HG02938 (cell line): ENCODE data around the gene IER3.

ENCODE experiments used
- ATAC-seq: cut with Tn5 transposase; IDR thresholded peaks from one replicate; pipeline ENCODE4 v1.9.1; 2021; ENCODE audit warnings: mild to moderate bottlenecking, moderate library complexity; ENCODE audit not compliant: unreplicated experiment

IER3 gene, protein sequence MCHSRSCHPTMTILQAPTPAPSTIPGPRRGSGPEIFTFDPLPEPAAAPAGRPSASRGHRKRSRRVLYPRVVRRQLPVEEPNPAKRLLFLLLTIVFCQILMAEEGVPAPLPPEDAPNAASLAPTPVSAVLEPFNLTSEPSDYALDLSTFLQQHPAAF

DNA sequence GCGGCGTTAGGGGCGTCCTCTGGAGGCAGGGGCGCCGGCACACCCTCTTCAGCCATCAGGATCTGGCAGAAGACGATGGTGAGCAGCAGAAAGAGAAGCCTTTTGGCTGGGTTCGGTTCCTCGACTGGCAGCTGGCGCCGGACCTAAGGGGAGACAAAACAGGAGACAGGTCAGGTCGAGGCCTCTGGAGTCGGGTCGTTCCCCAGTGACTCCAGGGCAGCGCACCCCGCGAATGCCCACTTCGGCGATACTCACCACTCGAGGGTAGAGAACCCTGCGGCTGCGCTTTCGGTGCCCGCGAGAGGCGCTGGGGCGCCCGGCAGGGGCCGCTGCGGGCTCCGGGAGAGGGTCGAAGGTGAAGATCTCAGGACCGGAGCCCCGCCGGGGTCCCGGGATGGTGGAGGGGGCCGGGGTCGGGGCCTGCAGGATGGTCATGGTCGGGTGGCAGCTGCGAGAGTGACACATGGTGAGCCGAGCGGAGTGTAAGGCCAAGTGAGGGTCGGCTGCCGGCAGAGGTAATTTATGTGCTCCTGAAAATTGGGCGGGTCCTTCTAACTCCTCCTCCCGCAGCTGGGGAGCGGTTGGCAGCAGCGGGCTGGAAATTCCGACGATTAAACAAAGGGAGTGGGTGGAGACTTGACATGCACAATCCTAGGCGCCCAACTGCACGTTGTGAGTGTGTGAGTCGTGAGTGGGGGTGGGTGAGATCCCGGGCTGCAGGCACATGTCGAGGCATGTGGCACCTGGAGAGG lies at the start of gene IER3:
TSS of gene IER3 (minus strand) at position 494 of the 752 bp plus-strand sequence. CDS start at position 465, 29 bp downstream.
- ATAC-seq, result no peak

DNA sequence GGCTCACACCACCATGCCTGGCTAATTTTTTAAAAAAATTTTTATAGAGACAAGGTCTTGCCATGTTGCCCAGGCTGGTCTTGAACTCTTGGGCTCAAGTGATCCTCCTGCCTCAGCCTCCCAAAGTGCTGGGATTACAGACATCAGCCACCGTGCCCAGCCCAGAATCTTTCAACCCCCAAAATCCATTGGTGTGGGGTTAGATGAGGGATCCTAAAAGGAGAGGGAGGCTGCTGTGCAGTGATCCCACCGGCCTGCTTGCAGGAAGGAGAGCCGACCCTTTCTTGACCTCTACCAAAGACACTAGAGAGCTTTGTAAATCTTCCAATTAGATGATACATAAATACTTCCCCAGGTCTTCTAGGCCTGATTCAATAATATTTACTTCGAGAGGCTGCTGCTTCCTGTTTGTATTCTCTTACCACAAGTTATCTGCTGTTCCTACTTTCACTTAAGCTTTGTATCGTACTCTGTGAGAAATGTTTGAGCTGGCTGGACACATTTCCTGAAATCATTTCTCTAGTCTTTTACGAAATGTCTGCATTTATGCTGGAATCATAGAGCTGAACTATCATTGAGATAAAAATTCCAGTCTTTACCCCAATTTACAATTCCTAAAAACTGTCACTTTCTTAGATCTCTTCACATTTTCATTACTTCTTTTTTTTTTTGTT lies 49.3 kb upstream of the IER3 start:
- ATAC-seq, result no peak

DNA sequence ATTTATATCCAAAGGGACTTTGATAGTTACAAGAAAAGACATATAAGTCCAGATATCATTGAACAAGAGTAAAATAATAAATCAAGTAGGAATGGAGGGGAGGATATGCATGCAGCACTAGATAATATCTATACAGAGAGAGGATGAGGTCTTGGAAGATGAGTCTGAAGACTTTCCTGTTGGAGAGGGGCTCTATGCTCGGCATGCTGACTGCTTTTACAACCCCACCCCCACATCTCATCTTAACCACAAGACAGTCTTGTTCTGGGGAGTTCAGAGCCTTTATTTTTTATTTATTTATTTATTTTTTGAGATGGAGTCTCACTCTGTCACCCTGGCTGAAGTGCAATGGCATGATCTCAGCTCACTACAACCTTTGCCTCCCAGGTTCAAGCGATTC lies 48.4 kb upstream of the IER3 start:
- ATAC-seq, result no peak

DNA sequence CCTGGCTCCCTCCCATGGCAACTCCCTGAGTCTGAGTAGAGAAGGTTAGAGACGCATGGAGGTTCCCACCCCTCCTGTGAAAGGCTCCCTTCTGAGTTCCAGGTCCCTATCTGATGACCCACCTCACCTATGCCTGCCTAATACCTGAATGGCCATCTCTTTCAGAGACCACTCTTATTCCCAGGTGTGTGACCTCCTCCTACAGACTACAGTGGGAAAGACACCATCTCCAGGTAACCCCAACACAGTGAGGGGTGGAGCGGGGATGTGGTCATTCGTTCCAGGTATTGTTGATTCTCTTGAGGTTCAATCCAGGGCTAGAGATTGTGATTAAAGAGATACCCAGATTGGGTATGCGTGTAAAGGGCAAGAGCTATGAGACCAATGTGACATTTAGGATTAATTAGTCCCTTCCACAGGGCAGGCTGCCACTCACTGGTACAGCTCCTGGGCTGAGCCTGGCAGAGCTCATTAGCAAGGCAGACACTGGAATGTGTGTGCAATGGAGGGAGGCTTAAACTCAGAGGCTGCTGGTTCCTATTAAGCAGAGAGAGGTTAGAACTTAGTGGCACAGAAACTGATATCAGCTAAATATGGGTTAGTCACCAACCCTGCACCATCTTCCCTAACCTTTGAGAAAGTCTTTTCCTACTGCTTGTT lies 46.5 kb upstream of the IER3 start:
- no peak for ATAC-seq

DNA sequence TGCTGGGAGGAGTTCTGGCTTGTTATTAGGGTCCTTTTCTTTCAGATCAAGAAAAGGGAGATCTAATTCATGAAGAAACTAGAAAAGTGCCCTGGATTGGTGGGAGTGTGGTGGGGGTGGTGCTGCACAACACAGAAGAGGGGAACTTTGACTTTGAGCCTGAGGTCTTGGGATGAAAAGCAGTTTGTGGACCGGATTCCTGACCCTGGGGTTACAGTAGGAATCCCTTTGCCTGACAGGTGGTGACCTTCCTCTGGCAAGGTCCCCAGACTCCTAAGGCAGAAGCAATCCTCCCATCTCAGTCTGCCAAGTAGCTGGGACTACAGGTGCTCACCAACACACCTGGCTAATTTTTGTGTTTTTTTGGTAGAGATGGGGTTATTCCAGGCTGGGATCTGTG lies 45.3 kb upstream of the IER3 start:
- ATAC-seq, result no peak

DNA sequence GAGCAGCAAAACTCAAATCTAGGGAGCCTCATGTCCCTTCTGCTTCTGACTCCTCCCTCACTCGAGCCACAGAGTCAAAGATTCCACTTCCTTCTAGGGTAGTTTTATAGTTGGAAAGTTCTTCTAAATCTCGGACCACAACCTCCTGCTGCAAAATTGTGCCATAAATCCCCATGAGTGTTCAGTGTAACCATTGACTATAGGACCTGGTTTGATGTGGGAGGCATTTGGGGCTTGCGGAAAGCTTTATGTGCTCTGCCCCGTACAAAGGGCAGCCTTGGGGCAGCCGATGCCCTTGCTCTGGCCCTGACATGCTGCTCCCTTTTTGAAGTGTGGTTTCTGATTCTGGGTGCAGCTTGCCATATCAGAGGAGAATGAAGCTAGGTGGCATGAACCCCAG lies 43.6 kb upstream of the IER3 start:
- ATAC-seq, result no peak

DNA sequence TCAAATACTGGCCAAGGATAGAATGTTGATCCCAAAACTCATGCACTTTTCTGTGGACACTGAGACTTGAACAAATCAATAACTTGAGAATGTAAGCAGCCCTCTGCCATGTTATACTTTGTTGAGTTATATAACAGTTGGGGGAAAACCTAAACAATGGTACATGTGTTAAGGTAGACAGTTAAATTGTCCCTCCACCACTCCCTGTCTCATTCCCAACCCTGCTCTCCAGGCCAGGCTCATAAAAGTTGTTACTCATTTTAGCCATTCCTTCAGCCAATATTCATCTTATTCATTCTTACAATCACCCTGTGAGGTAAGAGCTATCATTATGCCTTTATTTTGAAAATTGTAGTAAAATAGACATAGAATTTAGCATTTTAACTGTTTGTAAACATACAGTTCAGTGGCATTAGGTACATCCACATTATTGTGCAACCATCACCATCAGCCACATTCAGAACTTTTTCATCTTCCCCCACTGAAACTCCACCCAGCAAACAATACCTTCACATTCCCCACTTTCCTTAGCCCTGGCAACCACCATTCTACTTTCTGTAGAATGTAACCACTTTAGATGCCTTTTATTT lies 38.2 kb upstream of the IER3 start:
- no peak for ATAC-seq

DNA sequence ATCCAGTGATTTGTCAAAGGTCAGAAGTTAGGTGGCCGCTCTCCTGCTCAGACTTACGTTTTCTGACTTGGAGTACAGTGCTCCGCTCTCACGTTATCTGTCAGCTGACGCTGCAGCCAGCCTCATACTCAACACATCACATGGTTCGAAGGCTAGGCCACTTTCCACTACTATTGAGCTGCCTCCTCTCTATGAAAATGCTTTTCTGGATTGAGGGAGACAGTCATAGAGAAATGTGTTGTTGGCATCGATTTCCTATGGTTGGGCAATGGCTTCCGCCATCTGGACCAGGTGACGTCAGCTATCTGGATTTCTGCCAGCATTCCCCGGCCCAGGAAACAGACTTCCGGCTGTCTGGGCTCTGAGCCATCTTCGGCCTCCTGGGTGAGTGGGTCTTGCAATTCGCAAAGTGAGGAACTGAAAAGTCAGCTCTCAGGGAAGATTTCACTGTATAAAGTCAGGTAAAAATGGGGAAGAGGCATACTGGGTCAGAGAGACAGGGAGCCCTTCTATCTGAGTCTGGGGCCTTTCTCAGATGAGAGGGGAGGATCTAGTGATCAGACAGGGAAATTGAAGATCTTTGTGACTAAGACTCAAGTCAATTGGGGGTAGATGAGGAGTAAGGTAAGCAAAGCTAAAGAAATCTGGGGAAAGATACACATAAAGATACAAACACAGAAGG lies 37.5 kb upstream of the IER3 start:
- ATAC-seq, result no peak

DNA sequence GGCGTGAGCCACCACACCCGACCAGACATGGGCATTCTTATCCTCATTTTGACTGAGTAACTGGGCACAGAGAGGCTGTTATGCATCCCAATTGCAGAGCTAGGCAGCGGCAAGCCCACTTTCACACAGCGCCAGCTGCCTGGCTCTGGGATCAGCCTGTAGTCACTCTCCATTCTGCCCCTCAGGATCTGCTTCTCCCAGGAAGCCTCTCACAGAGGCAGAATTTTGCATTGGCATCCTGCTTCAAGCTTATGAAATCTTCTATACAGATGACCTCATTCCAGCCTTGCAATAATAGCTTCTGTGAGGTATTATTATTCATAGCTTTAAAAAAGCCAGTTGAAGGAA lies 37.0 kb upstream of the IER3 start:
- no peak for ATAC-seq

DNA sequence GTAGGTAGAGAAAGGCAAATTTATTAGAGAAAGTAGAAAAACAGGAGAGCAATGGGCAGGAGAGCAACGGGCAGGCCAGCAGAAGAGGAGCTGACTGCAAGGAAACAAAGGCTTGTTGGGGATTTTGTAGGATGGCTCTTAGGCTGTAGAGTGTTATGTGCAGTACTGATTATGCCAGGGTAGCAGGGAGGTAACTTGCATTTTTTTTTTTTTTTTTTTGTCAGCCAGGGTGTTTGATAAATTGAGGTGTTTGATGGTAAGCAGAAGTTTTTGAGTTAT lies 36.2 kb upstream of the IER3 start:
- no peak for ATAC-seq

DNA sequence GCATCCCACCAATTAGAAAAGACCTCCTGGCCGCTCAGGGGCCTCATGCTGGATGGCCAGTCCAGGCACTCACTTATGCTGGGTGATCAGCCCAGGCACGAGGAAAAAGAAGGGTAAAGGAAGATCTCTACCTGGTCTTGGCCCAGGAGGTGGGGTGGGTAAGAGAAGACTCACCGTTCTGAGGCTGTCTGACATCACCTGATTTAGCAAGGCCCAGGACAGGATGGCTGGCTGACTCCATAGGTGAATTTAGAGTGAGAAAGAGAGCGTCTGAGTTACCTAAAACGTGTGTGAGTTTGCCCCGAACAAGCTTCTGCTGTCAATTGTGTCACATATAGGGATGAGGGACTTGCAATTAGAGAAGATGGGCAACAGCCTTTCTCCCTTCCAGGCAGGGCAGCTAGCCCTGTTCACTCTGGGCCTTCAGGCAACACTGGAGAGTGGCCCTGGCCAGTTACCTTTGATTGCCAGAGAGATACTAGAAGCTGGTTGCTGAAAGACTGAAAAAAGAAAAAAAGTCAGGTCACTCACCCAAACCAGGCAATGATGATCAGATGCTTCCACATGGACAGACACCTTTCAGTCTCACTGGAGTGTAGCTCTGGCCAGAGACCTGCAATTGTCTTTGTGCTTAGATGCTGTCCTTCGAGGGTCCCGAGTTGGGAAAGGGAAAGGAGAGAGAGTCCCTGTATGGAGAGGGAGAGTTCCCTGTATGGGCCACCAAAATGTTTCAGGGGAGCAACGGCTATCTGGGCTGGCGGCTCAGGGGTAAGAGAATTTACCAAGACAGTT lies 35.7 kb upstream of the IER3 start:
- no peak for ATAC-seq

DNA sequence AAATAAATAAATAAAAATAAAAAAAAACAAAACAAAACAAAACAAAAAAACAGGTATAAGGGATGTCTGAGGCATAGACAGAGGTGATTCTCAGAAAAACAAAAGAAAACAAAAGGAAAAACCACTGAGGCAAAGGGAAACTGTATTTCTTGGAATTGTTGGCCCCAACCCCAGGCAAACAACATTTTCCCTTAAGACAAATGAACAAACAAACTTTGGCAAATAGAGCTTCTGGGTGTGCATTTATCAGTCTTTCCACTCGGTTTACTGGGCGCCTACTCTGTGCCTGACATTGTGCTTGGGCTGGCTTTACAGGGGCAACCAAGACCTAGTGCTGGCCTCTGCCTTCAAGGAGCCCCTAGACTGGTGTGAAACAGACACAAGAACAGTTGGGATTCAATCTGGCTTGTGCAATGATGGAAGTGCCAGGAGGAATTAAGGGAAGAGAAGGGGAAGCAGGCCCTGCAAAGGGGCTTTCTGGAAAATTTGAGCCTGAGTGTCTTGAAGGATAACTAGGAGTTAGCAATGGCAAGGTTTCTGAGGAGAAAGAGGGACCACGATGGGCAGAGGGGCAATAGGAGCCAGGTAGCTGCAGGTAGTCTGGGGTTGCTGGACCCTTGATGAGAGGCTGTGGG lies 33.8 kb upstream of the IER3 start:
- ATAC-seq, result no peak

DNA sequence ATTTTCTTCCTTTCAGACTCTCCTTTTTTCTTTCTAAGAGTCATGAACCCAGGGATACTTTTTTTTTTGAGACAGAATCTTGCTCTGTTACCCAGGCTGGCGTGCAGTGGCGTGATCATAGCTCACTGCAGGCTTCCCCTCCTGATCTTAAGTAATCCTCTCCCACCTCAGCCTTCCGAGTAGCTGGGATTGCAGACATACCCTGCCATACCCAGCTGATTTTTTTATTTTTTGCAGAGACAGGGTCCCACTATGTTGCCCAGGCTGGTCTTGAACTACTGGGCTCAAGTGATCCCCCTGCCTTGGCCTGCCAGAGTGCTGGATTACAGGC lies 32.8 kb upstream of the IER3 start:
- no peak for ATAC-seq

DNA sequence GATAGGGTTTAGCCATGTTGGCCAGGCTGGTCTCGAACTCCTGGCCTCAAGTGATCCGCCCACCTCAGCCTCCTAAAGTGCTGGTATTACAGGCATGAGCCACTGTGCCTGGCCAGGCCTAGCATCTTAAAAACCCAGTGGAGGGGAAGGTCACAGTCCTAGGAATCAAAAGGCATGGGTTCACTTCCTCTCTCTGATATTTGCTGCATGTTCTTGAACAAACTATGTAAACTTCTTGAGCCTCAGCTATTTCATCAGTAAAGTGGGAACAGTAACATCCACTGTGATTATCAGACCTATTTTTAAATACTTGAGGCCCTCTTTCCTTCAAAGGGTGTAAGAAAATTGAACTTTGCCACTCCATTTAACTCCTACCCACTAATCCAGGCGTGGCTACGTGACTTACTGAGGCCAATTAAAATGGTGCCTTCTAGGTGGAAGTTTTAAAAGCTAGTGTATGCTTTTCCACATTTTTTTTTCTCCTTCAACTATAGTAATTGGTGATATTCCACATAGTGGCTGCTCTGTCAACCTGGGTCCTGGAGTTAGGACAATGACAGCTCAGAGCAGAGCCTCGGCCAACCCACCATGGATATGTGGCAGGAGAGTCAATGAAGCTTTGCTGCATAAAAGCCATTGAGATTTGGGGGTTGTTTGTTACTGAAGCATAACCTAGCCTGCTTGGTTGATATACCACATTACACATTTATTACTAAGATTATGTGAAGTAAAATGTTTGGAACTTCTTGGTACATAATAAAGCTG lies 32.2 kb upstream of the IER3 start:
- no peak for ATAC-seq

DNA sequence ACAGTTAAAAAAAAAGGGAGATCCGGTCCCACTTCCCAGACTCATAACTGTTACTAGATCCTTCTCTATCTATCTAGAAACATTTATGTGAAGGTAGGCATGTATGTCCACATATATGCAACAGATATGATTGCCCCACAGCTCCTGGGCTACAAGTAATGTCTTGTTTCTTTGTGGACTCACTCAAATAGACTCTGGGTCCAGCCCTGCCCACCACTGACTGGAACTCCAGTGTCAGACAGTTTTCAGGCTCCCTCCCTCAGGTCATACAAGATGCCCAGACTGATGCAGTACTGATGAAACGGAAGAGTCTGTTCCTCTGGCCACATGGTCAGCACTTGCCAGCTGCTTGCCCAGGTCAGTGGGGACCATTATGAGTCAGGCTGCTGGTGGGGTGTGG lies 30.8 kb upstream of the IER3 start:
- no peak for ATAC-seq

DNA sequence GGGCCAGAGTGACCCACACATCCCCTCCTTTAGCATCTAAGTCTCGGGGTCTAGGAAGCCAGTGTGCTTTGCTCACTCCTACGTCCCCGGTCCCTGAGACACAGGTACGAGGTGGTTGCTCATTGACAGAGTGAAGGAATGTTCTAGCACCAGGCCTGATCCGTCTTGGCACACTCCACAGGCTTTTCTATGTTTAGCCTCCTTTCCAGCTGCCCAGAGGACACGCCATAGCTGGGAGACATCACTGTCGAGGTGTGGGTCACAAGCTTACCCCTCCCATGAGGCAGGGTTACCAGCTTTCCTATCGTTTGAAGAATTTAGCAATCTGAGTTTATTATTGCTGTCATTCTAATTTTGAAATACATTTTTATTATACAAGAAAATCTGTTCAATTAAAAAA lies 30.4 kb upstream of the IER3 start:
- no peak for ATAC-seq

DNA sequence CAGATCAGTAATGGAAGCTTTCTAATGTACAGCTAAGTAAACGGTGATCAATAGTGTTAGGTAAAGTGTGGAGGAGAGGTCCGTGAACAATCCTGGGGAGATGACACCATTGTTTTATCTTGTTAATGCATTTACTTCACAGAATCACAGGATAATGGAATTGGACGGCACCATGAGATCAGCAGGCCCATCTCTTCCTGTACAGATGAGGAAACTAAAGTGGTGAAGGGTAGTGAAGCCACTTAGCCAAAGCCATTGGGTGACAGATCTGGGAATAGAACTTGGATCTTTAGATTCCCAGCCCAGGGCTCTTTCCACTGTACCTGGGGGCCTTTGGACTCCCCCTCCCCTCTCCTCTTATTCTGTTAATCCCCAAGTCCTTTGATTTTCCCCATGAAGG lies 26.2 kb upstream of the IER3 start:
- ATAC-seq, result no peak

DNA sequence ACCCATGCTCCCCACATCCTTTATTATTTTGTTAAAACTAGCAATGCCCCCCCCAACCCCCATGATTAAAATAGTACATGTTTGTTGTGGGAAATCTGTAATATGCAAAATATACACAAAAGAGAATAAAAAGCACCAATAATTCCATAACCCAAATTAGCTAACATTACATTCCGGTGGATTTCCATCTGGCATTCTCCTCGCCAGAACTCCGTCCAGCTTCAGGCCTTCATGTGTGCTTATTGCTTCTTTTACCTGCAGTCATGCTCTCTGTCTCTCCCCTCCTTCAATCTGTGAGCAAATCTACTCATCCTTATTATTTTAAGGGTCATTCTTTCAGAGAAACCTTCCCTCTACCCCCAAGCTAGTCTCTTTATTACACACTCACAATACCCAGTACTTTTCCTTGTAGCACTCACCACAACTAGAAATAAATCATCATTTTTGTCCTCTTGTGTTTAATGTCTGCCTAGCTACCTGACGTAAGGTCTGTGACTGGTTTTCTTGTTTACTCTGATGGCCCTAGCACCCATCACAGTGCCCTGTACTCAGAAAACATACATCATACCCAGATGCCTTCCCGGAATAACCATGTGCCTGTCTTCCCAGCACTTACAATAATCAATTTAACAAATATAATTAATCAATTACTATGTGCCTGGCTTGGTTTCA lies 25.6 kb upstream of the IER3 start:
- ATAC-seq, result no peak
